Measurements from ENCODE around the gene TSNAXIP1.

Gene TSNAXIP1

DNA sequence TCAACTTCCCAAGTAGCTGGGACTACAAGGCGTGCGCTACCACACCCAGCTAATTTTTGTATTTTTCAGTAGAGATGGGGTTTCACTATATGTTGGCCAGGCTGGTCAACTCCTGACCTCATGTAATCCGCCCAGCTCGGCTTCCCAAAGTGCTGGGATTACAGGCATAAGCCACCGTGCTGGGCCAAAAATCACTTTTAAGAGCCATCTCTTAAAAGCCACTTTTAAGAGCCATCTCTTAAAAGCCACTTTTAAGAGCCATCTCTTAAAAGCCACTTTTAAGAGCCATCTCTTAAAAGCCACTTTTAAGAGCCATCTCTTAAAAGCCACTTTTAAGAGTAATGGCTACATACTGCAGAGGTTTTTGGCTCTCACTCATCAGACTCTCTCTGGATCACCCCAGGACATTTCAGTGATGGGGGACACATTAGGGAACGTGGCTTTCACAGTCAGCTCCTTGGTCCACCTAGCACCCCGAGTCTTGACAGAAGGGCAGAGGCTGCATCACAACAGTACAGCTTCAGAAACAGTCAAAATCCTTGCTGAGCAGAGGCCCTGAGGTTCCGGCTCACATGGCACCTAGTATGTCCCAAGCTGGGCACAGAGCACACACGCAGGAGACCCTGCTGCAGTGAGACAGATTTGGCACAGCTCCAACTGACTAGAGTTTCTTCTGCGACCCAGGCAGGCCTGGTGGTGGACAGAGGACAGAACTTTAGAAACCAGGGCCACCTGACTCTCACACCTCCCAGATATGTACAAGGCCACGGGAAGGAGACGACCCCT lies 23.9 kb upstream of the TSNAXIP1 start:
- DNase-seq (ENCODE audit: low spot score) (no peak), FAIRE-seq (peak; percentile 16)

GRCh38 chr16:67783353-67783725 lies 23.4 kb upstream of the TSNAXIP1 start:
- DNase-seq (ENCODE audit: low spot score) (no peak), FAIRE-seq (no peak)

- no peak for FAIRE-seq
- DNase-seq (ENCODE audit: low spot score): no peak
Observed at GRCh38 chr16:67786491-67786890, 20.2 kb upstream of the TSNAXIP1 start.

DNA sequence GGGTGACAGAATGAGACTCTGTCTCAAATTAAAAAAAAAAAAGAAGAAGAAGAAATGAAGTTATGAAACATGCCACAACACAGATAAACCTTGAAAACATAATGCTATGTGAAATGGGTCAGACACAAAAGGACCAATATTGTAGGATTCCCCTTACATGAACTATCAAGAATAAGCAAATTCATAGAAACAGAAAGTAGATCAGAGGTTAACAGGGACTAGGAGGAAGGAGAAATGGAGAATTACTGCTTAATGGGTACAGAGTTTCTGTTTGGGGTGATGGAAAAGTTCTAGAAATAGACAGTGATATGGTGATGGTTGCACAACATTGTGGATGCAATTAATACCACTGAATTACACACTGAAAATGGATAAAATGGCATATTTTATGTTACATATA lies 16.6 kb upstream of the TSNAXIP1 start:
- DNase-seq (ENCODE audit: low spot score) (no peak), FAIRE-seq (no peak)

- DNase-seq (ENCODE audit: low spot score) (no peak), FAIRE-seq (no peak)
Observed at GRCh38 chr16:67796099-67796718, 10.5 kb upstream of the TSNAXIP1 start.

- no peak for DNase-seq (ENCODE audit: low spot score)
Observed at GRCh38 chr16:67800338-67800926, 6.3 kb upstream of the TSNAXIP1 start.

DNA sequence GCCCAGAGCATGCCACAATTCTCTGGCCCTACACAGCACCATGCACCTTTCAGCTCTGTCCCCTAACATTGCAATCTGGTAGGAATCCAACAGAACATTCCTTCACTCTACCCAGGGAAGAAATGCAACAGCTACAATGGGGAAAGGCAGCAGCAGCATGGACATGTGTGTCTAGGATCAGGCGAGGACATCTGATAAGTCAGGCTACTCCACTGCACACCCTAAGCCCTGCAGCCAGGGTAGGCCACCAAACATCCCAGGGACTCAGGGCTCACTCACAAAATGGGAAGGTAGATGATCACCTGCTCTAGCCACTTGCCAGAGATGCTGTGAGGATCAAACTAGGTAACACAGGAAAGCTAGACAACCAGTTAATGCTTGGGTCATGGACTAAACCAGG lies 5.4 kb upstream of the TSNAXIP1 start:
- DNase-seq (ENCODE audit: low spot score): no peak
- no peak for FAIRE-seq

More at GRCh38 chr16:67800338-67800926, 6.3 kb upstream of the TSNAXIP1 start:
- no peak for FAIRE-seq

DNA sequence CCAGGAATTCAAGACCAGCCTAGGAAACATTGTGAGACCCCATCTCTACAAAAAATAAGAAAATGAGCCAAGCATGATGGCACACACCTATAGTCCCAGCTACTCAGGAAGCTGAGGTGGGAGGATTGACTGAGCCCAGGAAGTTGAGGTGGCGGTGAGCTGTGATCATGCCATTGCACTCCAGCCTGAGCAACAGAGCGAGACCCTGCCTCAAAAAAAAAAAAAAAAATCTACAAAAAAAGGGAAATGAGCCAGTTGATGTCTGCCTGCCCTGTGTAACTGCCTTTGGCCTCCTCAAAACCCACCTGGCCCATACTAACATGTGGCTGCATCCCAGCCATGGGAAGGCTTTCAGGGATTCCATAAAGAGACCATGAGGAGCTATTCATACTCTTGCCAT lies 4.8 kb upstream of the TSNAXIP1 start:
- FAIRE-seq (no peak), DNase-seq (ENCODE audit: low spot score) (no peak)

- FAIRE-seq: no peak
- no peak for DNase-seq (ENCODE audit: low spot score)
Observed at GRCh38 chr16:67803894-67804293, 2.8 kb upstream of the TSNAXIP1 start.

DNA sequence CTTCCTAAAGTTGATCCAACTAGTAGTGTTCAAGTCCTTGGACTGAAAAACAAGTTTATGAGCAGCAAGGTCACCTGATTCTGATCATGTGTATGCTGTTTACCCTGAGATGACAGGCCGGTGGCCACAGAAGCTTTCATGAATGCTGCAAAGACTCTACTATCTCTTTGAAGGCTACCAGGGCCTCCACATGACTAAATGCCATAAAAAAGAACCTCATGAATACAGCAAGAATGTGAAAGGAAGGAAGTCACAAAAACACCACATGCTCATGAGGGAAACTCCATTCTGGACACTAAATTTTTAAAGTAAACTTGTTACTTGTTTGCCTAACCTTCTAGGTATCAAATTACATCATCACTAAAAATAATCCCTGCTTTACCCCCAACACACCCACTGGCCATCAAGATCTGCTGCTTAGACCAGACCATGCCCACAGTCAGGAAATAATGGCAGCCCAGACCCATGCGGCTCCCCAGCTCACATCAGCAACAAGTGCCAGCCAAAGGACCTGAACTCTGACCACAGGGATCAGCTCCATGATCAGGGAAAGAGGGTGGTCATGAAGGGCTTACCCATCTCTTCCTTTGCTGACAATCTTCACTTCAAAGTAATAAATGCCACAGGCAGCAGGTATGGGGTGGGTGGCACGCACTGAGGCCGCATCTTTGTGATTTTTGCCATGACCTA lies 1.7 kb upstream of the TSNAXIP1 start:
- FAIRE-seq (no peak), DNase-seq (ENCODE audit: low spot score) (no peak)

DNA sequence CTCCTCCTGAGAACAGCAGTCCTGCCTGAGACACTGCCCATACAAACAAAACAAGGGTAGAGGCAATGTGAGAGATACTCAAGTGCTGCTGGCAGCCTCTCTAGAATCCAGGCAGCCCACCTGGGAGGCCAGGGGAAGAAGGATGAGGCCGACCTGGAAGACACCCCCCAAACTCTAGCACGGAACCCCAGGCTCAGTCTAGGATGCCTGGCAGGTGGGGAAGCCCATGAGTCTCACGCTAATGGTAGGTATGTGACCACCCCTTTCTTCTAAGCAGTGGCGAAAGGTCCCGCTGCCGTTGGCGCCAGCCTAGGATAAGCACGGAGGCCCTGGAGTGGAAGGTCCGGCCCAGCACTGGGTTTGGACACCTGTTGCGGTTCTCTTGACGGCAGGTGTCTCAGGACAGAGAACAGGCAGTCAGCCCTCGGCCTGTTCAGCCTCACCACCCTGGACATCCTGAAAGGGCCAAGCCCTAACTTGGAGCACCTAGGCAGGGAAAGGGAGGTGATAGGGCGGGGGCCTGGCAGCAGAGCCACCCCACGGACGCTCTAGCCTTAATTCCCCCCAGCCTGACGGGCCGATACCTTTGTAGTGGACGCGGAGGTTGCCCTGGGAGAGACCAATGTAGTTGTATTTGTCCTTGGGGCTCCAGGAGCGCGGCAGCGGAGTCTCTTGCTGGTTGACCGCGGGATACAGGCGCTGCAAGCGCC lies 816 bp upstream of the TSNAXIP1 start:
- no peak for FAIRE-seq
- DNase-seq (ENCODE audit: low spot score): no peak

DNA sequence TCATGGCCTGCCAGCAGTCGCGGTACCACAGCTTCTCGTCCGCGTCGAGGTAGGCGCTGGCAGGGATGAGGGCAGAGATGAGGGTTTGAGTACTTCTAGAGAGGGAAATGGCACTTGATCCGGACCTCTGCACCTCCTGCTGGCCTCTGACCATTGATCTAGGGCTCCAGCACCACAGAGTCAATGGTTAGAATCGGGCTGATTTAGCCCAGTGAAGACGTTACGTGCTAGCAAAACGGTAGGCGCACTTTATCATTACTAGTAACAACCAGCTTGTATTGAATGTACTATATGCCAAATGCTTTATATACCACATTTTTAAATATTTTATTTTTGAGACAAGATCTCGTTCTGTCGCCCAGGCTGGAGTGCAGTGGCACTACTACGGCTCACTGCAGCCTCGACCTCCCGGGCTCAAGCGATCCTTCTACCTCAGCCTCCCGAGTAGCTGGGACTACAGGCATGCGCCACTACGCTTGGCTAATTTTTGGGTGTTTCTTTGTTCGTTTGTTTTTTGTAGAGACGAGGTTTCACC lies 526 bp downstream of the TSNAXIP1 start:
- DNase-seq (ENCODE audit: low spot score) (no peak), FAIRE-seq (no peak)

DNA sequence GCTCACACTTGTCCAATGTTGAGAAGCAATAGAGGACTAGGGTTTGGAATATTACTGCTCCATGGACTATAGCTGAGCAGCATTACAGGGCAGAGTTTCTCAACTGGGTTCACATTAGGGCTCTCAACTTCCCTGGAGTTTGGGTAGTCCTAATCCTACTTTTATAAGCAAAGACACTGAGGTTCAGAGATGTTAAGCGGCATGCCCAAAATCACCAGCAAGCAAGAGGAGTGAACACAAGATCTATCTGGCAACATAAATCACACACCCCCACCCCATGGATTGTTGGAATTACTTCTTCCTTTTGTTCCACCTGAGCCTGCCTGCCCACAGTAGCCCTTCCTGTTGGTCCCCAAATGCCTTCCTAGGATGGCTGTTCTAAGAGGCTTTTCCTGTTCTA lies 5.2 kb downstream of the TSNAXIP1 start:
- no peak for DNase-seq (ENCODE audit: low spot score)
- no peak for FAIRE-seq

GRCh38 chr16:67814567-67814966 lies 7.9 kb downstream of the TSNAXIP1 start:
- FAIRE-seq (no peak), DNase-seq (ENCODE audit: low spot score) (no peak)

GRCh38 chr16:67820608-67821259 lies 14.0 kb downstream of the TSNAXIP1 start:
- FAIRE-seq (no peak), DNase-seq (ENCODE audit: low spot score) (no peak)

GRCh38 chr16:67822511-67822910 lies 15.8 kb downstream of the TSNAXIP1 start:
- DNase-seq (ENCODE audit: low spot score): no peak
- FAIRE-seq: no peak

GRCh38 chr16:67825119-67825518 lies 18.4 kb downstream of the TSNAXIP1 start:
- no peak for DNase-seq (ENCODE audit: low spot score)
- FAIRE-seq: no peak

- DNase-seq (ENCODE audit: low spot score) (no peak), FAIRE-seq (no peak)
Observed at GRCh38 chr16:67825906-67826305, 19.2 kb downstream of the TSNAXIP1 start.

DNA sequence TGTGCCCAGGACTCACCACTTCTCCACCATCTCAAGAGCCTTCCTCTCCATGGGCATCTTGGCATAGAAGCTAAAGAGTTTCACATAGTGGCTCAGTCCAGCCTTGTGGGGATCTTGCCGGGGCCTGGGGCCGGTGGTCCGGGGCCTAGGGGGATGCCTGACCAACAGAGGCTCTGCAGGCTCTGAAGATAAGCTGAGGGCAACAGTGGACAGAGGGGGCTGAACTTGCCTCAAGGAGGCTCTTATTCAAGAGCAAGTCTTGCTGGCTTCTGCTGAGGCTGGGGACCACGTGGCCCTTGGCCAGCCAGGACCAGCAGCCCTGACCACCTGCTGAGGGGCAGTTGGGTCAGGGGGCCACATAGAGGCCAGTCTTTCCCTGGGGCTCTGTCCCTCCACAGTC lies 22.0 kb downstream of the TSNAXIP1 start:
- DNase-seq (ENCODE audit: low spot score) (no peak), FAIRE-seq (no peak)

DNA sequence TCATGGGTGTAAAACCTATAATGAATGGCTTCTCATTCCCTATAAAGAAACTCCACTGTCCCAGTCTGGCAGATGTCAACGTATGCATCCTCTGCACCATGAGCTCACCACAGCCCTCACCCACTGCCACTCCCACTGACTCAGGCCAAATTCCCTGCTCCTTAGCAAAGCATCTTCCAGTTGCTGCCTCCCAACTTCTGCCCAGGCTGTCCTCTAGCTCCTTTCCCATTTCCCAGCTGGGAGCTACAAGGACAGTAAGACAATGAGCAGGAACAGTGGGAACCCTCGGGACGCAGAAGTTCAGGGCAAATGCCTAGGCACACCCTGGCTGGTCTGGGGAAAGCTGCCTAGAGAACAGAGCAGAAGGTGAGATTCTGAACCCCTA lies 26.3 kb downstream of the TSNAXIP1 start:
- DNase-seq (ENCODE audit: low spot score) (peak; percentile 48), FAIRE-seq (no peak)

Measured in RCC 7860 (cell line).